ENCODE measurements around the gene F2R.
"Not testable (repeated sequence)": the region's sequence is repeated elsewhere in the genome, so short reads cannot be mapped to it uniquely, and the experiment has no call there.

F2R gene

DNA sequence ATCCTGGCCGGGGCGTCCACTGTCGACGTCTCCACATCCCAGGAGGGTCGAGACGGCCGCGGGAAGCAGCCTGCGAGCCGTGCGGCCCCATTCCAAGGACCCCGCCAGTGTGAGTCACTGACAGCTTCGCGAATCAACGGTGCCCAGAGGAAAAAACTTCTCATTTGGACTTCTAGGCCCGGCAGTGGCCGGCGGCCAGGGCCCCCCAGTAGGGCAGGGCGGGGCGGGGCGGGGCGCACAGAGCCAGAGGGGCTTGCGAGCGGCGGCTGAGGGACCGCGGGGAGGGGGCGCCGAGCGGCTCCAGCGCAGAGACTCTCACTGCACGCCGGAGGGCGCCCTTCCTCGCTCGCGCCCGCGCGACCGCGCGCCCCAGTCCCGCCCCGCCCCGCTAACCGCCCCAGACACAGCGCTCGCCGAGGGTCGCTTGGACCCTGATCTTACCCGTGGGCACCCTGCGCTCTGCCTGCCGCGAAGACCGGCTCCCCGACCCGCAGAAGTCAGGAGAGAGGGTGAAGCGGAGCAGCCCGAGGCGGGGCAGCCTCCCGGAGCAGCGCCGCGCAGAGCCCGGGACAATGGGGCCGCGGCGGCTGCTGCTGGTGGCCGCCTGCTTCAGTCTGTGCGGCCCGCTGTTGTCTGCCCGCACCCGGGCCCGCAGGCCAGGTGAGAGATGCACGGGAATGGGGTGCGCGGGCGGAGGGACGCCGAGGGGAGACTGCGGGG lies at the start of gene F2R:
F2R (plus strand) TSS at position 391 of the 720 bp plus-strand sequence; CDS start at position 573, 182 bp downstream.
- DNase-seq: peak; percentile 27

DNA sequence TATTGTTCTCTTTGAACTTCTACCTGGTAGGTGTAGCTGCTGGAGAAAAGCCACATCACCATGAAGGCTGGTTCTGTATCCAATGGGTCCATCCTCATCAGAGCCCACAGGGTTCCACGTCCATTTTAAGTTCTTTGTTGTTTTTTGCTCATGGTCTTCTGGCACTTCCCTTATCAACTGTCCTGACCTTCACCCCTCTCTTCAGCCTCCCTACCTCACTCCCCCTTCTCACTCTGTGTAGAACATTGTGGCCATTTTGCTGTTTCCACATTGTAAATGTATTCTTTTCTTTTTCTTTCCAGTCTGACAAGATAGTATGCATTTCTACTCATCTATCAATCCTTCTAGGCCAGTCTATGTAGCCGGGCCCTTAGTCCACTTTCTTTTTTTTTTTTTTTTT lies 48.4 kb upstream of the F2R start:
- DNase-seq: no peak

DNA sequence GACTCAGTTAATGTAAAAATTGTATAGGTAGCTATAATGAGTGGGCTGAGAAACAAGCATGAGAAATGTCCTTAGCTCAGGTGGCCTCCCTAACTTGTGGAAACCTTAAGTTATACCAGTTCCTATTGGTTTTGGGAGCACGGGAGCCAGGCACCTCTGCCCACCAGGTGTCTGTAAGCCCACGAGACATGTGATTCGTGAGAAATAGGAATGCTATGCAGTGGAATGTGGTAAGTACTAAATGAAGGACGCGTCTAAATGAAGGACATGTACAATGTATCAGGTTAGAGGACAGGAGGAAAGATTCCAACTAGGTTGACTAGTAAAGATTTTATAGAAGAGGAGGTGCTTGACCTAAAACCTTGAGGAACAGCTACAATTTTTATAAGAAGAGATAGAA lies 46.7 kb upstream of the F2R start:
- no peak for DNase-seq

DNA sequence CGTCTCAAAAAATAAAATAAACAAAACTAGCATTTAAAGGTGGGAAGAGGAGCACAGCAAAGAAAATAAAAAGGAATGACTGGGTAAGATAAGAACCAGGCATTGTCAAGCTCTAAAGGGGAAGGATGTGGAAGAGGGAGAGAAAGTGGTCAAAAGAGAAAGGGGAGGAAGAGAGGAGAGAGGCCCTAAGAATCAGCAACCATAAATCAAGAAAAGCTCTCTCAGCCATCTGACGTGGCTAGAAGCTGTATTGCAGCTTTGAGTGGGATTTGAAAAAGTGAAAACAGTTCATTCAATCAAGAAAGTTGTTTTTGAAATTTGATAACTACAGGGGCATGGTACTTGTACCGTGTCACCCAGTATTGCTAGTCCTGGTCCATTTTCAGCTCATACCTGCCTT lies 45.4 kb upstream of the F2R start:
- no peak for DNase-seq

DNA sequence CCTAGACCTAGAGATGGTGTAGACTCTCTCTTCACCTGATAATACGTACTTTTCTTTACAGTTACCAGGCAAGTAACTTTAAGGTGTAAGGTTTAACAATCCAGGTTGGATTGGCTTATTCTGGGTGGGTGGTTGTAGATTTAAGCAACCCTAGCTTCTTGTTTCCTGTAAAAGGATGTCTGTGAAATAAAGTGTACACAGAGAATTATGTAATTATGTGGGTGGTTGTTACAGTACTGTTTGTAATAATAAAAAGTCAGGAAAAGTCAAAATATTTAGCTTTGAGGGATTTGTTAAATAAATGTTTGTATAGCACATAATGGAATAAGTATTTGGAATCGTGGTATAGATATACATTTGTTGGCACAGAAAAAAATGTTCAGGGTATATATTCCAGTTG lies 43.7 kb upstream of the F2R start:
- no peak for DNase-seq

DNA sequence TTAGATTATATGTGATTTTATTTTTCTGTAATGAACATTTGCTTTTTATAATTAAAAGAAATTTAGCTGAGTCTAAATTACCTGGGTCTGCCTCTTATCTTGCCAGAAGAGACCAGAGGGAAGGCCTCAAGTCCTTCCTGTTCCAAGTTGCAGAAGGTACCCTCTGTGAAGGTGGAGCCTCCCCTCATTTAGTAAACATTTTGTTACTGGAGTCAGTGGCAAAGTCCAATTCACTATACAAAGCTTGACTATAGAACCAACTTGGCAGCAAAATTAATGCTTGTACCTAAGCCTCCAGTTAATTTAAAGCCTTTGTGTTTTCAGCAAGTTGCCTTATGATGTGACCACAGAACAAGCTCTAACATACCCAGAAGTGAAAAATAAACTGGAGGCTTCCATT lies 42.8 kb upstream of the F2R start:
- DNase-seq: no peak

DNA sequence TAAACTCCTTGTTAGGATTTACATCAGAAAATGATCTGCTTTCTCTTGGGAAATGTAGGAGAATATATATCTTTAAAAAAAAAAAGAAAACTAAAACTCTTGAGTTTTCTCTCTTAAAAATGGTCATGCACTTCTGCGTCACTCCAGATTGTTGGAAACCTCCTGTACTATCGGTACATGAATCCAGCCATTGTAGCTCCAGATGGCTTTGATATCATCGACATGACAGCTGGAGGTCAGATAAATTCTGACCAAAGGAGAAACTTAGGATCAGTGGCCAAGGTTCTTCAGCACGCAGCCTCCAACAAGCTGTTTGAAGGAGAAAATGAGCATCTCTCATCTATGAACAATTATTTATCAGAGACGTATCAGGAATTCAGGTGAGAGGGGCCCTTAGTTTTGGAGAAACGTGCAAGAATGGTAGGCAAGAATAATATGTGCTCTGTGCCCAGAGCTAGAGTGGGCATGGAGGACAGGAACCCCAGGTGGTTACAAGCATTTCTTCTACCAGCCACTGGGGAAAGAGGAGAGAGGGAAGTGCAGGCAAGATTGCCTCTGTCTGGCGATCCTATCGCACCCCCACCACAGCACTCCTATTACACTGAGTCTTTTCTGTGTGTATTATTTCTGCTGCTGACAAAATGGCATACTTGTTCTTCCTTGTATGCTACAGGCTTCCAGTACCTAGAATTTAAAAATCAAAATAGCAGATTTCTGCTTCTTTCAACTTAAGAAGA lies 41.4 kb upstream of the F2R start:
- DNase-seq: no peak

DNA sequence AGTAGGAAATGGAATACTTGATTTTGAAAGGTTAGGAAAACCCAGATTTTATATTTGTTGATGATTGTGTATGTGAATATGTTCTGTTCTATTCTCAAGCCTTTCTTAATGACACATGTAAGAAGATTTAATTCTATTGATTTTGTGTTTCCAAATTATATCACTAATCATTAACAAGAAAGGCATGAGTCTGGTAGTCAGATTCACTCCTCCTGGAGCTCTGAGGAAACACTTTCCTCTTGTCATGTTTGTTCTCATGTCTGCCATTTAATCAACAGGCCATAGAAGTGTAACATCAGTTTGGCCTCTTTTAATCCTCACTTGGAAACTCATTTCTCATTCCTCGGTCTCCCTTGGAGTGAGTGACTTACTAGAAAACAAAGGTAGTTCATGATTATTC lies 40.6 kb upstream of the F2R start:
- no peak for DNase-seq

DNA sequence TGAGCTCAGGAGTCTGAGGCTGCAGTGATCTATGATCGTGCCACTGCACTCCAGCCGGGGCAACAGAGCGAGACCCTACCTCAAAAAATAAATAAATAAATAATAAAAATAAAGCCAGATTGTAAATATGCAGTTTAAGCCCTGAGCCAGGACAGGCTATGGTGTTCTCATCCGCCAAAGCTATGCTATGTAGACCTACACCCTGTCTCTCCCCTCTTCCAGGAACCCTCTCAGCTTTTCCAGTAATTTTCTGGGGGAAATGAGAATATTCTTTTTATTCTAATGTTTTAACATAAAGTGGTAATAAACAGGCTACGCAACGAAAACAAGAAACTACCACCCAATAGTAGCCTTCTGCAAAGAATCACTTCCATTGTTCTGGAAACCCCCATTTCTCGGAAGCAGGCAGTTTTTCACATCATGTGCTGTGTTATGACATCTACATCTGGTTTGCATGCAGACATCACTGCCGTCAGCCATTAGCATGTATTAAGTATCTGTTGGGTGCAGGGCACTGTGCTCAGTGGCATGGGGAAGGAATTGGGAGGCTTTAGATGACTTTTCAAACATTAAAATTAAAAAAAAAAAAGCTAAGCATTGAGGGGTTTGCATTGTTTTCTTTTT lies 38.0 kb upstream of the F2R start:
- no peak for DNase-seq

DNA sequence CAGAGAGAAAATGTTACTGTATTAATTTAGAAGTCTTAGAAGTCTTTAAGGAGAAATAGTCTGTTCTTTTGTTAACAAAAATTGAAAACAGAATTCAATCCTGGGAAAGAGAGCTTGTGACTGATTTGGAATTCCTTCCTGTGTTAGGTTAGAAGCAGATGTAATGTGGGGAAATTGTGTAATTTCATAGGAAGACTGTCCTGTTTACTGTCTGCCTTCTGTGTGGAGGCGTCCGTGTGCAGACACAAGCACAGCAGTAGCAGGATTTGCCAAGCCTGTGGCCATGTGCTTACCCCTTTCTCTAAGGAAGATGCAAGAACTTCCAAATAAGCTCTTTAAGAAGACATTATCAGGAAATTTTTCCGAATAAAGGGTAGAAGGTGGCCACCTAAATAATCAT lies 36.7 kb upstream of the F2R start:
- no peak for DNase-seq

DNA sequence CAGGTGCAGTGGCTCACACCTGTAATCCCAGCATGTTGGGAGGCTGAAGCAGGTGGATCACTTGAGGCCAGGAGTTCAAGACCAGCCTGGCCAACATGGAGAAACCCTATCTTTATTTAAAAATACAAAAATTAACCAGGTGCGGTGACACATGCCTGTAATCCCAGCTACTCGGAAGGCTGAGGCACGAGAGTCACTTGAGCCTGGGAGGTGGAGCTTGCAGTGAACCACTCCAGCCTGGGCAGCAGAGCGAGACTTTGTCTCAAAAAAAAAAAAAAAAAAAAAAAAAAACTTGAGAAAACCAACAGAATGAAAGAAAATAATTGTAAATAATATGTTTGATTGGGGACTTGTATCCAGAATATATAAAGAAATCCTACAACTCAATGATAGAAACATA lies 35.1 kb upstream of the F2R start:
- not testable (repeated sequence) for DNase-seq

DNA sequence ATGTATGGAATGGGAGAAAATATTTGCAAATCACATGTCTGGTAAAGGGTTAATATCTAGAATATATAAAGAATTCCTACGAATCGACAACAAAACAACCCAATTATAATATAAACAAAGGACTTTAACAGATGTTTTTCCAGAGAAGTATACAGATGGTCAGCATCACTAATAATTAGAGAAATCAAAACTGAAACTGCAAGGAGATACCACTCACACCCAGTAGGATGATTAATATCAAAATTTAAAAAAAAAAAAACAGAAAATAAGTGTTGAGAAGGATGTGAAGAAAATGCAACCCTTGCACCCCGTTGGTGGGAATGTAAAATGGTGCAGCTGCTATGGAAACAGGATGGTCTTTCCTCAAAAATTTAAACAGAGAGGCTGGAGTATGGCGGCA lies 34.6 kb upstream of the F2R start:
- no peak for DNase-seq

DNA sequence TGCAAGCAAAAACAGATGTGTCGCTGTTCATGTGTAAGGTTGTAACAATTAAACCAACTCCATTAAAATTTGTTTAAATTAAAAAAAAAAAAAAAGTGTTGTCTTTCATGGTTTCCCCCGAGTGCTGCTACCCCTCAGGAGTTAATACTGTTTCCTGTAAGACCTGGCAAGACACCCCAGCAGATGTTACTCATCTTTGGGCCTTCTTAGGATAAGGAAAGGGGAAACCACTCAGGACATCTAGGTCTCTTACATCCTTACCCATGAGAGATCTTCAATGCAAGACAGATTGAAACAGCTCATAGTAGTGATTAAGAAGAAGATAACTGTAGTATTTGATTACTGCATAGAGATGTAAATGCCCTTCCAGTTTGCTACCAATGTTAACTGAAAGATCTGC lies 33.5 kb upstream of the F2R start:
- DNase-seq: no peak

DNA sequence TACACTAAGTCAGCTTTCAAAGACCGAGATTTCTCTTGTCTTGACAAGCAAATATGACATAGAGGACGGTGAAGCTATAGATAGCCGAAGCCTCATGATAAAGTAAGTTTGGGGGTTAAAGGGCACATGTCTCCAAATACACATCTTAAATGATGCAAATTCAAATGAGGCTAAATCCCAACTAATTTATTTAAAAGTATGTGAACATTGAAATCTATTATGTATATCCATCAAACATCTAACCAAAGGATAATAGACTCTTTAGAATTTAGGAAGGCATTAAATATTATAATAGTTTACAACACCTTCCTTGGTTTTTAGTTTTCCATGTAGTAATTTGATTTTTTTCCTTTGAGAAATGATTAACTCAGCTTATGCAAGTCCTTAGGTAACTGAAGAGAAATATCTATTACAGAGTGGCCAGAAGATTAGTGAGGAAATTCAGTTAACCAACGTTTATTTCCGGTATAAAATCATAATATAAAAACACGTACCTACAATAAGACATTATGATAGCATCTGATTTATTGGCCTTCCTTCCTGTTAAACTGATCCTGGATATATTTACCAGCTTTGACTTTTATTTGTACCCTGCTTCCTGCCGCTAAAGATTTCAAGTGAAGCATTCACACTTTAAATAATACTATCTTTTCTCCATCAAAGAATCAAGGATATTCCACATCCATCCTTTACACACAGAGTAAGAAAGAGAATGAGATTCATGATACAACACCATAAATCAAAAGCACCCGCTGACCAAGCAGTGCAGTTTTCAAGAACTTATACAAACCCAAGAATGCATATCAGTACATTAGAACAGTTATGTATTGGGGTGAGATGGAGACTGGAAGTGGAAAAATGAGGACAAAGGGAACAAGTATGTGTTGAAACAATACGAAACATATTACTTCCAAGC lies 31.9 kb upstream of the F2R start:
- DNase-seq: no peak

DNA sequence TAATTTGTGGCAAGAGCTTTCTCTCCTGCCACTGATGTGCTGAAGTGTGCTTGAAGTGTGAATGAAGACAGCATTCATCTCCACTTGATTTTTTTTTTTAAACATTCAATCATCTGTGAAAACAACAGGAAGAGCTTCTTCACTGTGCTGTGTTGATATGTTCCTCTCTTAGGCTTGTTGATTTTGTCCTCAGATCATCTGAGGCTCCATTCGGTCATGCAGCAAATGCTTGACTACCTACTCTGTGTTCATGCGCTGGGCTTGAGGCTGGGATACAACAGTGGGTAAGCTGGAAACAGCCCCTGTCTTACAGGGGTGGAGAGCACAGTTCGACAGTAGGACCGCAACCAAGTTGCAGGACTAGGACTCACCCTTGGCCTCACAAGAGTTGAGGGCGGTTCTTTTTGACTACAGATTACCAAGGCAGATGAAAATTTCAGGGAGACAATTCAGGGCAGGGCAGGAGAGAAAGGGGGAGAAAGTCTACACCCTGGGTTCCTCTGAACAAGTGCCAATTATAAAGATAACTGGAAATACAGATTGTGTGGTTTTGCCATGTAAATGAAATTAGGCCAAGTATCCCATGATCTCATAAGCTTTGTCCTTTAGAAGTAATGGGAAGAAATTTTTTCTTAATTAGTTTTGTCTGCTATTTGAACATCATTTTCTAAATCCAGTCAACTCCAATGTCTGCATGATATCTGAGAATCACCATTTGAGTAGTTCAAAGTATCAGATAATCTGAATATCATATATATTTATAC lies 31.0 kb upstream of the F2R start:
- DNase-seq: no peak

DNA sequence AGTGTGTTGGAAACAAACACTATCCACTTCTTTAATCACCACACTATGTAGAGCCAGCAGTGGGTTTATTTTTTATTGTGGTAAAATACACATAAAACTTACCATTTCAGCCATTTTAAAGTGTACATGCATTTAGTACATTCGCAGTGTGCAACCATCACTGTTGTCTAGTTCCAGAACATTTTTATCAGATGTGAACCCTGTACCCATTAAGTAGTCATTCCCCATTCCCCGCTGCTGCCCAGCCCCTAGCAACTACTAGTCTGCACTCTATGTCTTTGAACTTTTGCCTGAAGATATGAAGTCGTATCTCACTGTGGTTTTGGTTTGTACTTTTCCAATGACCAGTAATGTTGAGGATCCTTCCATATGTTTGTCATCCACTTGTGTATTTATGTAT lies 30.2 kb upstream of the F2R start:
- no peak for DNase-seq

DNA sequence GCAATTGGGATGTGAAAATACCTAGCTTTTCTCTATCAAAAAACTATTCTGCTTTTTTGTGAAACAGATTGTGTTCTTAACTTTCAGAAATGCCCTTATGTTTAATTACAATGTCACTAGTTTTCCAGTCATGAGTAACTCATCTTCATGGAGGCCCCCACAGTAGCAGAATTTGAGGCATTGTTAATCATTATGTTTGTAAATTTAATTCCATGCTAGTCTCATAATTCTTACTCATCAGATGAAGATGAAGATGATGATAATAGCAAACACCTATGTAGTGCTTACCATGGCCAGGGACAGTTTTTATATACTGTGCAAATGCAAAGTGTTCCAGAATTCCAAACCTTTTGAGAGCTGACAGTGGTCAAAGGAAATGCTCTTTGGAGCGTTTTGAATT lies 27.7 kb upstream of the F2R start:
- DNase-seq: no peak

DNA sequence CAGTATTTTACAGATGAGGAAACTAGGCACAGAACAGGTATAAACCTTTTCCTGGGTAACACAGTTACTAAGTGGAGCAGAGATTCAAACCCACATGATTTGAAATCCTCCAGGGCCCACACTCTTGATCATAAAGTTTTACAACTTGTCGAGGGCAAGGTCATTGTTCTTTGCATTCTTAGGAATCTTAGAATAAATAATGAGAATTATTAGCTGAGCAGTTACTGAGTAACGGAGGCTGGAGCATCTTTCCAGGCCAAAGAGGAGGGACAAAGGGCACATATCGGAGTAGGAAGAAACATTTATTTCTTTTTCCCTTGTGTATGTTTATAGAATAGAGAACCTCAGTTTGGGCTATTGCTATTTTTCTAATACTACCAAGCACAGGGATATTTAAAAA lies 27.1 kb upstream of the F2R start:
- no peak for DNase-seq

DNA sequence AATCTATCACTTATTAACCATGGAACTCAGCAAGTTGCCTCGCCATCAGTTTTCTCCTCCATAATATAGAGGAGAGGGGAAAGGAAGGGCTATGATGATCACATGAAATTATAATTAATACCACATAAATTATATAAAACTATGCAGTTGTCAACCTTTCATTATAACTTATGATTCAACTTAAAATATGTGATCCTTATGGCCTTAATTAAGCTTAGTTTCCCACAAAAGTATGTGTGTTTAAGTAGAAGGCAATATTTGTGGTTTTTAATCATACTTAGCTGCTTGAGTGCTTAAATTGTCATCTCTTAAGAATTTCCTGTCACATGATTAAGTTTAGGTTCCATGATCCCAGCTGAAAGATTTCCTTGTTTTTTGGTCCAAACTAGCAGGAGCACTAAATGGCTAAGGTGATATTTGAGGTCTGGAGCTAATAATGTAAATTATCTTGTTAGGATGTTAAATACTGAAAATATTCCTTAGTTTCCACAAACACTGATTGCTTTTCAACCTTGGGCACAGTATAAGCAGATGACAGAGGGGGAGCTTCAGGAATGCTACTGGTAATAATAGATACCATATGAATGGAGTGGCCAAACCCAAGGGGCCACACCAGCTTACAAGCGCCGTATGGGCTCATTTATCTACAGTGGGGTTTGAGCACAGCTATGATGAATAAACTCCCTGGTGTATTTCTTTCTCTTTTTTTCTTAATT lies 26.4 kb upstream of the F2R start:
- no peak for DNase-seq

DNA sequence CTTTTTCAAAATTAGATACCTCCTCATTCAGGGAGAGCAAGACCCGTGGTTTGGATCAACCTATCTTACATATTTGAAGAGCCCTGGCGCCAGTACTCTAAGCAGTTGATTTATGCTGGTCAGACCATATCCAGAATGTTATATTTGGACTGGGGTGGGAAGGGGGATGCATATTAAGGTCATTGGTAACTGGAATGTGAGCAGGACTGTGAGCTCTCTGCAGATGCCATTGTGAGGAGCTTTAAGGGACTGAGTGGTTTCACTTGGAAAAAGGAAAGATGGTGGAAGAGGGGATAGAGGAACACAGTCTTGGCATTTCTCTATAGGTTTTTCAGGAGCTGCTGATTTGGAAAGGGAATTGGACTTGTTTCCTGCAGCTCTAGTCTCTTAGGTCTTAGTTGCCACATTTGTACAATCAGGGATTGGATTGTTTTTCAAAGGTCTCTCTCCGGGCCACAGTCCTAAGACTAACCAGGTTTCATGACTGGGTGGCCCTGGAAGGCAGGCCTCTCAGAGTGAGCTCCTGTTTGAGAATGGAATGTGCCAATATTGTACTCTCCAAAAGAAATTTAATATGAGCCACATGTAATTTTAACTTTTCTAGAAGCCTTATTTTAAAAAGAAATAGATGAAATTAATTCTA lies 25.8 kb upstream of the F2R start:
- no peak for DNase-seq
